K562 (cell line): ENCODE measurements around the gene RTBDN. TPM values are rescaled to one million over a fixed set of nuclear protein-coding genes. Genes with fewer than 3 reads are reported as not detected.

Experiments
- CCAR2 ChIP-seq: fragments of 200-400 bp; formaldehyde crosslinking; IDR thresholded peaks from 2 replicates; pipeline ENCODE4 v1.6.1; 2017; ENCODE audit warnings: mild to moderate bottlenecking, low read depth, low read length
- EGR1 ChIP-seq: fragments of 450-650 bp; conservative IDR thresholded peaks from 2 replicates; pipeline ENCODE4 v1.6.1; 2017; ENCODE audit warnings: mild to moderate bottlenecking
- ETS2 ChIP-seq: IDR thresholded peaks from 2 replicates; pipeline ENCODE4 v1.6.1; 2016; ENCODE audit warnings: borderline replicate concordance, missing genetic modification characterization, mild to moderate bottlenecking, moderate library complexity, missing compliant biosample characterization; ENCODE audit not compliant: poor library complexity, severe bottlenecking
- HIVEP1 ChIP-seq: fragments of 250-450 bp; sonication (Bioruptor Pico); IDR thresholded peaks from 2 replicates; pipeline ENCODE4 v1.4.0; 2020; ENCODE audit warnings: mild to moderate bottlenecking
- JUNB ChIP-seq: fragments of 450-650 bp; formaldehyde crosslinking; conservative IDR thresholded peaks from 2 replicates; pipeline ENCODE4 v1.4.0; 2020; ENCODE audit warnings: mild to moderate bottlenecking
- KDM1A ChIP-seq, 2 experiments: fragments of 450-650 bp; IDR thresholded peaks; 2 replicates each; pipeline ENCODE4 v1.6.1; 2016; ENCODE audit warnings: mild to moderate bottlenecking in 2 of 2
- NCOR1 ChIP-seq: fragments of 450-650 bp; IDR thresholded peaks from 2 replicates; pipeline ENCODE4 v1.6.1; 2016; ENCODE audit warnings: mild to moderate bottlenecking, moderate library complexity
- POLR2H ChIP-seq: IDR thresholded peaks from 2 replicates; pipeline ENCODE4 v1.6.1; 2016; ENCODE audit warnings: missing genetic modification characterization, low read depth, mild to moderate bottlenecking, control low read depth, missing compliant biosample characterization, moderate library complexity
- SIN3A ChIP-seq, 2 experiments: fragments of 150-350 bp in 1 of 2; IDR thresholded peaks; 2 replicates each; pipeline ENCODE4 v1.6.1; 2011 to 2016; ENCODE audit warnings: borderline replicate concordance in 2 of 2, low read depth in 2 of 2, low read length in 2 of 2, mild to moderate bottlenecking in 2 of 2, moderate library complexity in 2 of 2; ENCODE audit not compliant: control insufficient read depth in 1 of 2
- SUPT5H ChIP-seq: fragments of 450-650 bp; IDR thresholded peaks from 2 replicates; pipeline ENCODE4 v1.6.1; 2016
- XRCC5 ChIP-seq: fragments of 200-400 bp; formaldehyde crosslinking; IDR thresholded peaks from 2 replicates; pipeline ENCODE4 v1.6.1; 2017; ENCODE audit warnings: low read depth, mild to moderate bottlenecking, low read length
- ZNF133 ChIP-seq: fragments of 250-450 bp; sonication (Bioruptor Pico); IDR thresholded peaks from 2 replicates; pipeline ENCODE4 v1.4.0; 2020; ENCODE audit warnings: mild to moderate bottlenecking
- ZNF174 ChIP-seq: fragments of 250-450 bp; sonication (Bioruptor Pico); IDR thresholded peaks from 2 replicates; pipeline ENCODE4 v1.4.0; 2020; ENCODE audit warnings: mild to moderate bottlenecking
- ZNF778 ChIP-seq: fragments of 450-650 bp; formaldehyde crosslinking; IDR thresholded peaks from 2 replicates; pipeline ENCODE4 v1.4.0; 2020; ENCODE audit warnings: mild to moderate bottlenecking, moderate library complexity
- polyA plus RNA-seq, 8 experiments: library from polyadenylated mRNA; depleted of rRNA in 4 of 8; stranded (reverse) in 5 of 8; unstranded in 3 of 8; fragments of >200 nt; fragmentation: Nextera tagmentation in 2 of 8; fragmentation: Illumina TruSeq in 1 of 8; extraction: Ambion mirVana in 2 of 8; extraction: Trizol in 1 of 8; gene quantifications; 2 replicates each; pipeline versions ENCODE4 v1.2.1 to v1.2.3, GENCODE V29; 2011 to 2014; ENCODE audit warnings: inconsistent platforms in 1 of 8, missing spikeins in 1 of 8
- total RNA-seq, 7 experiments: library from RNA; depleted of rRNA in 6 of 7; stranded (reverse); fragments of >200 nt in 6 of 7; fragmentation: Illumina TruSeq in 2 of 7; extraction: Trizol in 2 of 7; gene quantifications; 2 replicates each; pipeline versions ENCODE4 v1.2.1 to v1.2.3, GENCODE V29; 2011 to 2021; ENCODE audit warnings: low replicate concordance in 1 of 7
- TF ChIP-seq, protein P1 (sequence below): fragments of 250-450 bp; sonication (Bioruptor Pico); IDR thresholded peaks from 2 replicates; pipeline ENCODE4 v1.5.0; 2022; ENCODE audit warnings: mild to moderate bottlenecking
- TF ChIP-seq, protein P2 (sequence below): sonication (generic); formaldehyde crosslinking; IDR thresholded peaks from 2 replicates; pipeline ENCODE4 v1.8.0; 2022; ENCODE audit warnings: missing genetic modification reagents, mild to moderate bottlenecking, moderate library complexity, borderline replicate concordance
- TF ChIP-seq, protein P3 (sequence below): sonication (generic); formaldehyde crosslinking; IDR thresholded peaks from 2 replicates; pipeline ENCODE4 v1.8.1; 2023; ENCODE audit warnings: mild to moderate bottlenecking, missing genetic modification reagents, moderate library complexity
- TF ChIP-seq, protein P4 (sequence below), 2 experiments: fragments of 150-350 bp in 1 of 2; IDR thresholded peaks; 2 replicates each; pipeline ENCODE4 v1.6.1; 2012 to 2016; ENCODE audit warnings: low read depth in 2 of 2, low read length in 2 of 2, mild to moderate bottlenecking in 1 of 2, moderate library complexity in 1 of 2
- TF ChIP-seq, protein P5 (sequence below): sonication (generic); formaldehyde crosslinking; IDR thresholded peaks from 2 replicates; pipeline ENCODE4 v1.8.0; 2022; ENCODE audit warnings: mild to moderate bottlenecking, missing genetic modification reagents

Gene RTBDN
- total and polyA plus RNA-seq, 9 of the 15 experiments (the other 6 are each of a cell fraction or from before 2014, with no cell fraction given): 0.20 to 2.3 (median 0.72) TPM; not detected in 1

DNA sequence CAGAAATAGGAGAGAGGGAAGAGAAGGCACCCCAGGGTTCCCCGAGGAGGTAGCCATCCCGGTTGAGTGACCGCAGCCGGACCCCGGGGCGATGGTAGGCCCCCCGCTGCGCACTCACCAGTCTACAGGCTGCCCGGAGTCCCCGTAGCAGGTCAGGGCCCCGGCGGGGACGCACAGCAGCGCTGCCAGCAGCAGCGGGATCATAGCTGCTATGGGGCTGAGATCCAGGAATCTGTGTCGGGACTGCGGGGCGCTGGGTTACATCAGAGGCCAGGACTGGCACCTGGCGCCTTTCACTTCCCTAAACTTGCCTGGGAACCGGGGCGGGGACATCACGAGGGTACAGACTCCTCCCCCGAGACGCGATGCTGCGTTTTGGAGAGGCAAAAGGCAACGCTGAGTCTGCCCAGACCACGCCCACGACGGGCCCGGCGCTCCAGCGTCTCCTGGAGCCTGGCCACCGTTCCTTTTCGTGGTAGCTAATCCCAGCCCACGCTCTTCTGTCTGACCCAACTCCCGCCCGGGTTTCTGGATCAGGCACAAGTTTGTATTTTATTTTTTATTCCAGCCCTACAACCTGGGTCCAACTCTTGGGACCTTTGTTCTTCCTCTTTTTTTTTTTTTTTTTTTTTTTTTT is 46.9 kb upstream of the RTBDN start, which contains the start of gene DNASE2 (continued):
- TF ChIP-seq, protein P1, sequence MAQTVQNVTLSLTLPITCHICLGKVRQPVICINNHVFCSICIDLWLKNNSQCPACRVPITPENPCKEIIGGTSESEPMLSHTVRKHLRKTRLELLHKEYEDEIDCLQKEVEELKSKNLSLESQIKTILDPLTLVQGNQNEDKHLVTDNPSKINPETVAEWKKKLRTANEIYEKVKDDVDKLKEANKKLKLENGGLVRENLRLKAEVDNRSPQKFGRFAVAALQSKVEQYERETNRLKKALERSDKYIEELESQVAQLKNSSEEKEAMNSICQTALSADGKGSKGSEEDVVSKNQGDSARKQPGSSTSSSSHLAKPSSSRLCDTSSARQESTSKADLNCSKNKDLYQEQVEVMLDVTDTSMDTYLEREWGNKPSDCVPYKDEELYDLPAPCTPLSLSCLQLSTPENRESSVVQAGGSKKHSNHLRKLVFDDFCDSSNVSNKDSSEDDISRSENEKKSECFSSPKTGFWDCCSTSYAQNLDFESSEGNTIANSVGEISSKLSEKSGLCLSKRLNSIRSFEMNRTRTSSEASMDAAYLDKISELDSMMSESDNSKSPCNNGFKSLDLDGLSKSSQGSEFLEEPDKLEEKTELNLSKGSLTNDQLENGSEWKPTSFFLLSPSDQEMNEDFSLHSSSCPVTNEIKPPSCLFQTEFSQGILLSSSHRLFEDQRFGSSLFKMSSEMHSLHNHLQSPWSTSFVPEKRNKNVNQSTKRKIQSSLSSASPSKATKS: no peak
- no peak for TF ChIP-seq ETS2 (tag)
- peak; percentile 83 for TF ChIP-seq POLR2H
- TF ChIP-seq ZNF174 (CRISPR knock-in tag): no peak
- 0 out of 2 replicates have a peak, but pooled peaks have one; percentile 8 for TF ChIP-seq NCOR1
- TF ChIP-seq, protein P2, sequence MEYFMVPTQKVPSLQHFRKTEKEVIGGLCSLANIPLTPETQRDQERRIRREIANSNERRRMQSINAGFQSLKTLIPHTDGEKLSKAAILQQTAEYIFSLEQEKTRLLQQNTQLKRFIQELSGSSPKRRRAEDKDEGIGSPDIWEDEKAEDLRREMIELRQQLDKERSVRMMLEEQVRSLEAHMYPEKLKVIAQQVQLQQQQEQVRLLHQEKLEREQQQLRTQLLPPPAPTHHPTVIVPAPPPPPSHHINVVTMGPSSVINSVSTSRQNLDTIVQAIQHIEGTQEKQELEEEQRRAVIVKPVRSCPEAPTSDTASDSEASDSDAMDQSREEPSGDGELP (CRISPR knock-in tag): peak; percentile 67; the same call in 1 of the 2 replicates
- peak; percentile 83 for TF ChIP-seq EGR1
- TF ChIP-seq SUPT5H: peak; percentile 82
- TF ChIP-seq ZNF778 (CRISPR knock-in tag): no peak
- no peak for TF ChIP-seq JUNB (CRISPR knock-in tag)
- TF ChIP-seq HIVEP1 (CRISPR knock-in tag): no peak
- TF ChIP-seq CCAR2: no peak
- TF ChIP-seq XRCC5: 0 out of 2 replicates have a peak, but pooled peaks have one; percentile 20
- TF ChIP-seq, protein P3, sequence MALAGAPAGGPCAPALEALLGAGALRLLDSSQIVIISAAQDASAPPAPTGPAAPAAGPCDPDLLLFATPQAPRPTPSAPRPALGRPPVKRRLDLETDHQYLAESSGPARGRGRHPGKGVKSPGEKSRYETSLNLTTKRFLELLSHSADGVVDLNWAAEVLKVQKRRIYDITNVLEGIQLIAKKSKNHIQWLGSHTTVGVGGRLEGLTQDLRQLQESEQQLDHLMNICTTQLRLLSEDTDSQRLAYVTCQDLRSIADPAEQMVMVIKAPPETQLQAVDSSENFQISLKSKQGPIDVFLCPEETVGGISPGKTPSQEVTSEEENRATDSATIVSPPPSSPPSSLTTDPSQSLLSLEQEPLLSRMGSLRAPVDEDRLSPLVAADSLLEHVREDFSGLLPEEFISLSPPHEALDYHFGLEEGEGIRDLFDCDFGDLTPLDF (CRISPR knock-in tag): peak; percentile 26; the same call in 1 of the 2 replicates
- TF ChIP-seq, protein P4, sequence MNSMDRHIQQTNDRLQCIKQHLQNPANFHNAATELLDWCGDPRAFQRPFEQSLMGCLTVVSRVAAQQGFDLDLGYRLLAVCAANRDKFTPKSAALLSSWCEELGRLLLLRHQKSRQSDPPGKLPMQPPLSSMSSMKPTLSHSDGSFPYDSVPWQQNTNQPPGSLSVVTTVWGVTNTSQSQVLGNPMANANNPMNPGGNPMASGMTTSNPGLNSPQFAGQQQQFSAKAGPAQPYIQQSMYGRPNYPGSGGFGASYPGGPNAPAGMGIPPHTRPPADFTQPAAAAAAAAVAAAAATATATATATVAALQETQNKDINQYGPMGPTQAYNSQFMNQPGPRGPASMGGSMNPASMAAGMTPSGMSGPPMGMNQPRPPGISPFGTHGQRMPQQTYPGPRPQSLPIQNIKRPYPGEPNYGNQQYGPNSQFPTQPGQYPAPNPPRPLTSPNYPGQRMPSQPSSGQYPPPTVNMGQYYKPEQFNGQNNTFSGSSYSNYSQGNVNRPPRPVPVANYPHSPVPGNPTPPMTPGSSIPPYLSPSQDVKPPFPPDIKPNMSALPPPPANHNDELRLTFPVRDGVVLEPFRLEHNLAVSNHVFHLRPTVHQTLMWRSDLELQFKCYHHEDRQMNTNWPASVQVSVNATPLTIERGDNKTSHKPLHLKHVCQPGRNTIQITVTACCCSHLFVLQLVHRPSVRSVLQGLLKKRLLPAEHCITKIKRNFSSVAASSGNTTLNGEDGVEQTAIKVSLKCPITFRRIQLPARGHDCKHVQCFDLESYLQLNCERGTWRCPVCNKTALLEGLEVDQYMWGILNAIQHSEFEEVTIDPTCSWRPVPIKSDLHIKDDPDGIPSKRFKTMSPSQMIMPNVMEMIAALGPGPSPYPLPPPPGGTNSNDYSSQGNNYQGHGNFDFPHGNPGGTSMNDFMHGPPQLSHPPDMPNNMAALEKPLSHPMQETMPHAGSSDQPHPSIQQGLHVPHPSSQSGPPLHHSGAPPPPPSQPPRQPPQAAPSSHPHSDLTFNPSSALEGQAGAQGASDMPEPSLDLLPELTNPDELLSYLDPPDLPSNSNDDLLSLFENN (IDR thresholded peaks at IDR 0.05; ENCODE audit: low read depth in 2 of 2, low read length in 2 of 2): peak in 1 of 2 experiments; percentile 9; a peak in 1 of 4 replicates
- TF ChIP-seq SIN3A (IDR thresholded peaks at IDR 0.05; ENCODE audit: borderline replicate concordance in 2 of 2, control insufficient read depth in 1 of 2, low read depth in 2 of 2, low read length in 2 of 2): peak in 1 of 2 experiments; percentile 53; a peak in 1 of 4 replicates
- TF ChIP-seq, protein P5, sequence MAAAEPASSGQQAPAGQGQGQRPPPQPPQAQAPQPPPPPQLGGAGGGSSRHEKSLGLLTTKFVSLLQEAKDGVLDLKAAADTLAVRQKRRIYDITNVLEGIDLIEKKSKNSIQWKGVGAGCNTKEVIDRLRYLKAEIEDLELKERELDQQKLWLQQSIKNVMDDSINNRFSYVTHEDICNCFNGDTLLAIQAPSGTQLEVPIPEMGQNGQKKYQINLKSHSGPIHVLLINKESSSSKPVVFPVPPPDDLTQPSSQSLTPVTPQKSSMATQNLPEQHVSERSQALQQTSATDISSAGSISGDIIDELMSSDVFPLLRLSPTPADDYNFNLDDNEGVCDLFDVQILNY (CRISPR knock-in tag): no peak
- no peak for TF ChIP-seq ZNF133 (CRISPR knock-in tag)
- TF ChIP-seq KDM1A (IDR thresholded peaks at IDR 0.05): no peak
